CD4-positive, alpha-beta T cell (primary cell): ENCODE results near the gene IKZF1. TPM values are rescaled to one million over a fixed set of nuclear protein-coding genes. Genes with fewer than 3 reads are reported as not detected.

Experiments
- ATAC-seq: fragments of 200-7000 bp; cut with Tn5 transposase; one replicate; pipeline ENCODE4 v1.10.0; 2022; ENCODE audit warnings: mild to moderate bottlenecking; ENCODE audit not compliant: poor library complexity
- CTCF ChIA-PET: fragments of 350-600 bp; sonication (Branson Sonifier 250); formaldehyde crosslinking; loops from one replicate; lab custom pipeline; 2021; ENCODE audit warnings: antibody characterized with exemption, inconsistent platforms; lab: Charles Lee
- POLR2A ChIA-PET: fragments of 350-600 bp; sonication (Branson Sonifier 250); formaldehyde crosslinking; loops from one replicate; lab custom pipeline; 2021; ENCODE audit warnings: antibody characterized with exemption, inconsistent platforms; lab: Charles Lee
- DNase-seq, 14 experiments: peaks; one replicate each; pipeline ENCODE4 v3.0.0-alpha.2; 2013 to 2020; ENCODE audit warnings: mixed read lengths in 2 of 14
- H3K27ac ChIP-seq, 2 donors: one replicate each; pipeline versions ENCODE4 v1.5.1 to v1.7.0; 2013; ENCODE audit warnings: low read length in 2 of 2, low read depth in 1 of 2, mild to moderate bottlenecking in 1 of 2
- H3K27me3 ChIP-seq, 2 experiments: 1 replicate in 1 of 2; 2 replicates in 1 of 2; pipeline versions ENCODE4 v1.6.1 to v1.7.0; 2013; ENCODE audit warnings: low read length in 2 of 2, control low read depth in 1 of 2, mild to moderate bottlenecking in 1 of 2, moderate library complexity in 1 of 2; ENCODE audit not compliant: insufficient read depth in 2 of 2, control insufficient read depth in 1 of 2
- H3K36me3 ChIP-seq: one replicate; pipeline ENCODE4 v1.6.1; 2013; ENCODE audit warnings: low read length, control low read depth; ENCODE audit not compliant: insufficient read depth
- H3K4me1 ChIP-seq: one replicate; pipeline ENCODE4 v1.6.1; 2013; ENCODE audit warnings: low read length, control low read depth; ENCODE audit not compliant: insufficient read depth
- H3K4me3 ChIP-seq: one replicate; pipeline ENCODE4 v1.5.1; 2013; ENCODE audit warnings: mild to moderate bottlenecking, low read length, moderate library complexity
- H3K9me3 ChIP-seq, 2 experiments: 1 replicate in 1 of 2; 2 replicates in 1 of 2; pipeline versions ENCODE4 v1.6.1 to v1.7.0; 2013; ENCODE audit warnings: low read length in 2 of 2, mild to moderate bottlenecking in 2 of 2, control low read depth in 1 of 2, moderate library complexity in 1 of 2; ENCODE audit not compliant: control insufficient read depth in 1 of 2, insufficient read depth in 1 of 2
- H3K27ac Mint-ChIP-seq: one replicate; pipeline ENCODE4 v1.8.0; 2020; ENCODE audit warnings: mixed read lengths
- H3K27me3 Mint-ChIP-seq: one replicate; pipeline ENCODE4 v1.8.0; 2021; ENCODE audit warnings: mixed read lengths
- H3K36me3 Mint-ChIP-seq: one replicate; pipeline ENCODE4 v1.8.0; 2021; ENCODE audit warnings: low read depth, mixed read lengths
- H3K4me1 Mint-ChIP-seq: one replicate; pipeline ENCODE4 v1.8.0; 2021; ENCODE audit warnings: low read depth, mixed read lengths
- H3K4me3 Mint-ChIP-seq: one replicate; pipeline ENCODE4 v1.8.0; 2020; ENCODE audit warnings: mild to moderate bottlenecking, mixed read lengths
- H3K9me3 Mint-ChIP-seq: one replicate; pipeline ENCODE4 v1.8.0; 2020; ENCODE audit warnings: mixed read lengths
- intact Hi-C, 2 experiments: fragments of 100-400 bp; cut with DNase I in 1 of 2; cut with micrococcal nuclease in 1 of 2; formaldehyde crosslinking; loops; one replicate each; pipeline versions ENCODE4 v1.15.1 to v1.9.0; 2023 to 2025; cut with DNase I, micrococcal nuclease
- total RNA-seq, 174 experiments: library from RNA in 2 of 174; stranded (reverse) in 2 of 174; gene quantifications; one replicate each; pipeline ENCODE4 v1.2.3 and lab custom pipeline; 2021 to 2026
- TF ChIP-seq, protein P1 (sequence below): fragments of 200-600 bp; IDR thresholded peaks from one replicate; pipeline ENCODE4 v1.8.0; 2022; ENCODE audit warnings: antibody characterized with exemption, mild to moderate bottlenecking

Gene IKZF1
- total RNA-seq, 2 experiments from 2014 or later: 297 to 300 TPM

DNA sequence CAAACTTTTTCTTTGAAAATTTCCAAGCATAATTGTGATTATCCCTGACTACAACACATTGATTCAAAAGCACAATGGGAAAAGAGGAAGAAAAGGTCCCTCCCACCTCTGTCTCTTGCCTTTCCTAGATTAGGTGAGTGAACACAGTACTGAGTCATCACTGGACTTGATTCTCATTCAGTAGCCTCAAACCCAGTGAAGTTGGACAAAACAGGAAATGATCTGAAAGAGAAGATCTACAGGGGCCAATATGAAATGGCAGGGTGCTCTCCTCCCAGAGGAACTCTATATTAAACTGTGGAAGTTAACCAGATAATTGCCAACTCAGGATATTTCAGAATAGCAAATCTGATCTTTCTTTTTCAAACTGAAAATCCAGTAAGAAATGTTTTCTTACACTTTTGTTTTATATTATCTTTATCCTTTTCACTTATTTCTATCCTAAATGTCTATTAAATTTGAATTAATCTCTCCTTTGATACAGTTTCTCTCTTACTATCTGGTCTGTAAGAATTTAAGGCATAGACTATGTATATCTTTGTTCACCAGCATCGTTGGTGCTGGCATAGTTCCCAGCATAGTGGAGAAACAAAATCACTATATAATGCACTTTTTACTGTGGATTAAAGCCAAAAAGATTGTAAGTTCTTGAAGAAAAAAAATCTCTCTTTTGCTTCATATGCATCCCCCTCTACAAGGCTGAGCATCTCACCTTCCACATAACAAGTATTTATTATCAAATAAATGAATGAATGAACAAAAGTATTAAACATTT, 41.4 kb upstream of the IKZF1 start:
- no peaks in the 10 kb centered on the region for H3K36me3 Mint-ChIP-seq
- peak in 3 of 14 experiments; percentile 55 to 62 (median 57) for DNase-seq
- POLR2A ChIA-PET: interaction anchor here (0.7 to 16.3 kb wide), 4 partner anchors 11 to 99 kb away, joined by 4 to 350 read pairs (median 6); partner anchors contain the start of gene IKZF1
- peaks cover 68% of the 10 kb centered on the region for H3K4me1 ChIP-seq
- peak overlapping the region; percentile 66 to 79 for H3K27ac ChIP-seq
- H3K36me3 ChIP-seq: no peaks in the 10 kb centered on the region
- CTCF ChIA-PET: interaction anchor here (1.0 to 1.3 kb wide), 3 partner anchors 26 to 54 kb away, joined by 3 to 4 read pairs (median 3); no protein-coding TSS in a partner anchor
- TF ChIP-seq, protein P1, sequence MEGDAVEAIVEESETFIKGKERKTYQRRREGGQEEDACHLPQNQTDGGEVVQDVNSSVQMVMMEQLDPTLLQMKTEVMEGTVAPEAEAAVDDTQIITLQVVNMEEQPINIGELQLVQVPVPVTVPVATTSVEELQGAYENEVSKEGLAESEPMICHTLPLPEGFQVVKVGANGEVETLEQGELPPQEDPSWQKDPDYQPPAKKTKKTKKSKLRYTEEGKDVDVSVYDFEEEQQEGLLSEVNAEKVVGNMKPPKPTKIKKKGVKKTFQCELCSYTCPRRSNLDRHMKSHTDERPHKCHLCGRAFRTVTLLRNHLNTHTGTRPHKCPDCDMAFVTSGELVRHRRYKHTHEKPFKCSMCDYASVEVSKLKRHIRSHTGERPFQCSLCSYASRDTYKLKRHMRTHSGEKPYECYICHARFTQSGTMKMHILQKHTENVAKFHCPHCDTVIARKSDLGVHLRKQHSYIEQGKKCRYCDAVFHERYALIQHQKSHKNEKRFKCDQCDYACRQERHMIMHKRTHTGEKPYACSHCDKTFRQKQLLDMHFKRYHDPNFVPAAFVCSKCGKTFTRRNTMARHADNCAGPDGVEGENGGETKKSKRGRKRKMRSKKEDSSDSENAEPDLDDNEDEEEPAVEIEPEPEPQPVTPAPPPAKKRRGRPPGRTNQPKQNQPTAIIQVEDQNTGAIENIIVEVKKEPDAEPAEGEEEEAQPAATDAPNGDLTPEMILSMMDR: no peak
- H3K9me3 Mint-ChIP-seq: no peaks in the 10 kb centered on the region
- ATAC-seq: no peak
- H3K4me1 Mint-ChIP-seq: peaks cover 91% of the 10 kb centered on the region
- intact Hi-C loops: no loop called here
- no peaks in the 10 kb centered on the region for H3K9me3 ChIP-seq
- H3K27me3 Mint-ChIP-seq: no peaks in the 10 kb centered on the region
- H3K4me3 ChIP-seq: no peak overlapping the region
- peak overlapping the region; percentile 70 for H3K4me3 Mint-ChIP-seq
- H3K27me3 ChIP-seq: no peaks in the 10 kb centered on the region
- H3K27ac Mint-ChIP-seq: peak overlapping the region; percentile 90

- Histone ChIP-seq H3K4me1 (peaks cover 86% of the 10 kb centered on the region), H3K27me3 (no peaks in the 10 kb centered on the region), H3K9me3 (no peaks in the 10 kb centered on the region), H3K27ac (peak overlapping the region; percentile 79 to 82), H3K36me3 (no peaks in the 10 kb centered on the region), H3K4me3 (no peak overlapping the region)
- Mint-ChIP-seq H3K4me1 (peaks cover 100% of the 10 kb centered on the region), H3K4me3 (peak overlapping the region; percentile 26), H3K9me3 (no peaks in the 10 kb centered on the region), H3K27me3 (no peaks in the 10 kb centered on the region), H3K36me3 (no peaks in the 10 kb centered on the region), H3K27ac (peak overlapping the region; percentile 90)
- CTCF ChIA-PET: interaction anchor here (0.9 to 1.8 kb wide), 5 partner anchors 37 to 104 kb away, joined by 3 to 8 read pairs (median 4); no protein-coding TSS in a partner anchor
- POLR2A ChIA-PET: interaction anchor here (0.5 to 16.3 kb wide), 16 partner anchors 11 to 346 kb away, joined by 3 to 350 read pairs (median 6); partner anchors contain the start of gene IKZF1
- DNase-seq (peak in 5 of 14 experiments; percentile 21 to 80 (median 70)), ATAC-seq (peak; percentile 12)
- TF ChIP-seq, protein P1: no peak
- intact Hi-C loops: loop anchor here (2.0 to 5.0 kb wide), 4 partner anchors 38 to 123 kb away; partner anchors contain the start of gene IKZF1 (in 1 of the 2)
Observed at GRCh38 chr7:50264908-50265307, 39.6 kb upstream of the IKZF1 start.

DNA sequence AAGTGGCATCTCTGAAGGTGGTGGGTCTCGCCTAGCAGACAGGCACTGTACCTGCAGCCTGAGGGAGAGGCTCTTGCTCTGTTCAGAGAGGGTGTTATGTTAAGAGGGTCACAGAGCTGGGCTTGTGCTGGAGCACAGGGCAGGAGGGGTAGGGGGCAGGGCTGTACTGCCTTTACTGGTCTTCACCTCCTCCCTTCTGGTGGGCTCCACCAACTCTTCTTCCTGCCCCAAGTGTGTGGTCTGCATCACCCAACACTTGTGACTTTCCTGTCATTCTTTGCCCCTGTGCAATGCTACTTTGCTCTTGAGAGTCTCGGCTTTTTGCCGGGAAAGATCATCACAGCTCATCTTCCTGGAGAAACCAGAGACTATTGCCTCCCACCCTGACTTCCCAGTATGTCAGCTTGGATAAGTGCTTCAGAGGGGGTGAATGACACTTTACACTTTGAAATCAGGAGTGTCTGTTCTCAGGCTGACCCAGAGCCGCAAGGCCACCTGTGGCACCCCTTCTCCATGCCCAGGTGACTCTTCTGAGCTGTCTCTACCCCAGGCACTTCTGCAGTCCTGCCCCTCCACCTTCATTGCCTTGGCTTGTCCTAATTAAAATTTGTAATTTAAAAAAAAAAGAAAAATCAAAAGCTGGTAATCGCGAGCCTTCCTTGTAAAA, 38.4 kb upstream of the IKZF1 start:
- no peaks in the 10 kb centered on the region for H3K9me3 Mint-ChIP-seq
- H3K27me3 Mint-ChIP-seq: no peaks in the 10 kb centered on the region
- DNase-seq: peak in 4 of 14 experiments; percentile 12 to 56 (median 30)
- peak overlapping the region; percentile 90 for H3K27ac Mint-ChIP-seq
- CTCF ChIA-PET: interaction anchor here (0.9 to 1.9 kb wide), 8 partner anchors 41 to 103 kb away, joined by 3 to 8 read pairs (median 4); no protein-coding TSS in a partner anchor
- ATAC-seq: peak; percentile 1
- no peaks in the 10 kb centered on the region for H3K36me3 Mint-ChIP-seq
- TF ChIP-seq, protein P1: no peak
- POLR2A ChIA-PET: interaction anchor here (0.7 to 16.3 kb wide), 28 partner anchors 8 to 114 kb away, joined by 3 to 350 read pairs (median 8); partner anchors contain the start of gene IKZF1
- Histone ChIP-seq H3K4me3 (peak overlapping the region; percentile 19), H3K4me1 (peaks cover 92% of the 10 kb centered on the region), H3K27ac (peak overlapping the region; percentile 79 to 82), H3K9me3 (no peaks in the 10 kb centered on the region), H3K27me3 (no peaks in the 10 kb centered on the region), H3K36me3 (no peaks in the 10 kb centered on the region)
- intact Hi-C loops: loop anchor here (2.0 to 5.0 kb wide), 8 partner anchors 15 to 124 kb away; partner anchors contain the start of gene IKZF1 (in 1 of the 2)
- peak overlapping the region; percentile 69 for H3K4me3 Mint-ChIP-seq
- H3K4me1 Mint-ChIP-seq: peaks cover 98% of the 10 kb centered on the region
